Lung (tissue), 12 donors: ENCODE data around the gene S1PR5. TPM values are rescaled to one million over a fixed set of nuclear protein-coding genes. Genes with fewer than 3 reads are reported as not detected.

Experiments
- ATAC-seq: fragments of 200-7000 bp; cut with Tn5 transposase; one replicate; pipeline ENCODE4 v1.9.1; 2020; ENCODE audit warnings: moderate number of reproducible peaks; ENCODE audit not compliant: insufficient read depth, low FRiP score
- DNase-seq, 3 donors: peaks; one replicate each; pipeline ENCODE4 v3.0.0-alpha.2; 2013 to 2017
- H3K27ac ChIP-seq, 2 donors: one replicate each; pipeline ENCODE4 v1.5.1; 2013; ENCODE audit warnings: mild to moderate bottlenecking in 2 of 2, moderate library complexity in 2 of 2, control low read depth in 1 of 2, inconsistent platforms in 1 of 2, low read depth in 1 of 2, low read length in 1 of 2
- H3K27me3 ChIP-seq, 3 donors: one replicate each; pipeline ENCODE4 v1.5.1; 2013; ENCODE audit warnings: low read length in 2 of 3; ENCODE audit not compliant: control insufficient read depth in 3 of 3, insufficient read depth in 3 of 3
- H3K36me3 ChIP-seq, 4 donors: one replicate each; pipeline ENCODE4 v1.5.1; 2013; ENCODE audit warnings: low read length in 4 of 4, mild to moderate bottlenecking in 1 of 4, moderate library complexity in 1 of 4; ENCODE audit not compliant: control insufficient read depth in 4 of 4, insufficient read depth in 4 of 4
- H3K4me1 ChIP-seq, 5 donors: one replicate each; pipeline ENCODE4 v1.5.1; 2013; ENCODE audit warnings: low read length in 5 of 5, mild to moderate bottlenecking in 2 of 5, moderate library complexity in 1 of 5; ENCODE audit not compliant: control insufficient read depth in 5 of 5, insufficient read depth in 5 of 5
- H3K4me3 ChIP-seq: one replicate; pipeline ENCODE4 v1.5.1; 2013; ENCODE audit warnings: mild to moderate bottlenecking, control low read depth, moderate library complexity
- H3K9ac ChIP-seq, 2 donors: one replicate each; pipeline ENCODE4 v1.5.1; 2013; ENCODE audit warnings: low read length in 2 of 2, control low read depth in 1 of 2; ENCODE audit not compliant: insufficient read depth in 1 of 2
- H3K9me3 ChIP-seq, 4 donors: one replicate each; pipeline ENCODE4 v1.5.1; 2013; ENCODE audit warnings: low read length in 3 of 4, mild to moderate bottlenecking in 1 of 4, moderate library complexity in 1 of 4; ENCODE audit not compliant: control insufficient read depth in 4 of 4, insufficient read depth in 3 of 4
- CTCF ChIP-seq: IDR thresholded peaks from 2 replicates; pipeline ENCODE4 v1.5.1; 2012; ENCODE audit warnings: mild to moderate bottlenecking; ENCODE audit errors: control extremely low read depth, extremely low read depth
- WGBS, 2 donors: extraction: QIAGEN DNeasy Blood & Tissue Kit; methylation state at CpG; one replicate each; pipeline ENCODE4 v1.1.7; 2013; 5-methylcytosine and 5-hydroxymethylcytosine counted together
- polyA plus RNA-seq, 2 donors: library from polyadenylated mRNA; stranded (reverse); fragments of 200-250 nt; gene quantifications; one replicate each; pipeline ENCODE4 v1.2.1, GENCODE V29; 2013
- total RNA-seq, 2 donors: library from RNA; depleted of rRNA in 1 of 2; stranded (reverse); fragments of >200 nt in 1 of 2; gene quantifications; one replicate each; pipeline ENCODE4 v1.2.1, GENCODE V29; 2014 to 2021
- donor health status: control.
- donor health status: control.
- donor health status: Bipolar disorder and iron deficiency.
- donor health status: healthy.
- donor health status: DM: yes; HTN: yes; CAD: no.

The S1PR5 gene
- total and polyA plus RNA-seq, 4 donors: 0.26 to 1.4 (median 0.89) TPM

- 88% methylated on average over 30 of the region's 30 CpGs for WGBS, 2 donors
- Histone ChIP-seq H3K27me3 (no peaks in the 10 kb centered on the region), H3K4me1 (no peaks in the 10 kb centered on the region), H3K4me3 (no peak overlapping the region), H3K27ac (no peak overlapping the region), H3K9ac (no peak overlapping the region), H3K9me3 (peaks cover 0 to 5% (median 0%) of the 10 kb centered on the region in 4 donors), H3K36me3 (peaks cover 13 to 75% (median 35%) of the 10 kb centered on the region in 4 donors)
- TF ChIP-seq CTCF: no peak
- ATAC-seq: no peak
- DNase-seq: no peak
These were observed 37.7 kb upstream of the S1PR5 start for GRCh38 chr19:10554760-10555609.

GRCh38 chr19:10553943-10554381 is 36.7 kb upstream of the S1PR5 start:
- H3K27ac ChIP-seq: no peak overlapping the region
- no peak for ATAC-seq

GRCh38 chr19:10553087-10553667 is 35.9 kb upstream of the S1PR5 start:
- Histone ChIP-seq H3K9ac (no peak overlapping the region), H3K4me3 (no peak overlapping the region), H3K27me3 (no peaks in the 10 kb centered on the region), H3K4me1 (no peaks in the 10 kb centered on the region), H3K9me3 (peaks cover 0 to 5% (median 0%) of the 10 kb centered on the region in 4 donors), H3K27ac (no peak overlapping the region), H3K36me3 (peaks cover 11 to 75% (median 40%) of the 10 kb centered on the region in 4 donors)
- no peak for DNase-seq
- WGBS, 2 donors: 67 to 73% methylated on average over 13 of the region's 13 CpGs
- TF ChIP-seq CTCF: no peak
- no peak for ATAC-seq

More at GRCh38 chr19:10553943-10554381, 36.7 kb upstream of the S1PR5 start:
- peaks cover 11 to 73% (median 33%) of the 10 kb centered on the region in 4 donors for H3K36me3 ChIP-seq
- WGBS, 2 donors: 29 to 54% methylated on average over 12 of the region's 12 CpGs
- H3K4me3 ChIP-seq: no peak overlapping the region
- TF ChIP-seq CTCF: no peak
- H3K9ac ChIP-seq: no peak overlapping the region
- peaks cover 0 to 5% (median 0%) of the 10 kb centered on the region in 4 donors for H3K9me3 ChIP-seq
- no peaks in the 10 kb centered on the region for H3K4me1 ChIP-seq
- DNase-seq: no peak
- H3K27me3 ChIP-seq: no peaks in the 10 kb centered on the region
